GM13977 (cell line): ENCODE results near the gene ADCY3.

ENCODE experiments used
- DNase-seq: peaks from one replicate; pipeline ENCODE4 v3.0.0; 2012; ENCODE audit warnings: low spot score
- in situ Hi-C: fragments of 300-500 bp; cut with MboI; formaldehyde crosslinking; loops from one replicate; pipeline ENCODE4 v1.12.0; 2022; ENCODE audit warnings: low sequenced_read_pairs, low pct_unique_long_range_greater_than_20kb, mixed read lengths, inconsistent platforms; ENCODE audit not compliant: unreplicated experiment
- TF ChIP-seq, protein P1 (sequence below): IDR thresholded peaks from 2 replicates; pipeline ENCODE4 v1.5.1; 2012; ENCODE audit warnings: mild to moderate bottlenecking, control low read depth; ENCODE audit not compliant: insufficient read depth; ENCODE audit errors: extremely low read depth, missing control alignments

ADCY3 gene

GRCh38 chr2:24787532-24787931 is 132.5 kb downstream of the ADCY3 start:
- no peak for DNase-seq
- TF ChIP-seq, protein P1, sequence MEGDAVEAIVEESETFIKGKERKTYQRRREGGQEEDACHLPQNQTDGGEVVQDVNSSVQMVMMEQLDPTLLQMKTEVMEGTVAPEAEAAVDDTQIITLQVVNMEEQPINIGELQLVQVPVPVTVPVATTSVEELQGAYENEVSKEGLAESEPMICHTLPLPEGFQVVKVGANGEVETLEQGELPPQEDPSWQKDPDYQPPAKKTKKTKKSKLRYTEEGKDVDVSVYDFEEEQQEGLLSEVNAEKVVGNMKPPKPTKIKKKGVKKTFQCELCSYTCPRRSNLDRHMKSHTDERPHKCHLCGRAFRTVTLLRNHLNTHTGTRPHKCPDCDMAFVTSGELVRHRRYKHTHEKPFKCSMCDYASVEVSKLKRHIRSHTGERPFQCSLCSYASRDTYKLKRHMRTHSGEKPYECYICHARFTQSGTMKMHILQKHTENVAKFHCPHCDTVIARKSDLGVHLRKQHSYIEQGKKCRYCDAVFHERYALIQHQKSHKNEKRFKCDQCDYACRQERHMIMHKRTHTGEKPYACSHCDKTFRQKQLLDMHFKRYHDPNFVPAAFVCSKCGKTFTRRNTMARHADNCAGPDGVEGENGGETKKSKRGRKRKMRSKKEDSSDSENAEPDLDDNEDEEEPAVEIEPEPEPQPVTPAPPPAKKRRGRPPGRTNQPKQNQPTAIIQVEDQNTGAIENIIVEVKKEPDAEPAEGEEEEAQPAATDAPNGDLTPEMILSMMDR: no peak
- in situ Hi-C loops: loop anchor here (25.0 kb wide), 1 partner anchor 175 kb away; no protein-coding TSS in a partner anchor

- DNase-seq: no peak
- TF ChIP-seq, protein P1: no peak
- in situ Hi-C loops: loop anchor here (25.0 kb wide), 1 partner anchor 173 kb away; no protein-coding TSS in a partner anchor
Observed at GRCh38 chr2:24785671-24786321, 134.2 kb downstream of the ADCY3 start.

DNA sequence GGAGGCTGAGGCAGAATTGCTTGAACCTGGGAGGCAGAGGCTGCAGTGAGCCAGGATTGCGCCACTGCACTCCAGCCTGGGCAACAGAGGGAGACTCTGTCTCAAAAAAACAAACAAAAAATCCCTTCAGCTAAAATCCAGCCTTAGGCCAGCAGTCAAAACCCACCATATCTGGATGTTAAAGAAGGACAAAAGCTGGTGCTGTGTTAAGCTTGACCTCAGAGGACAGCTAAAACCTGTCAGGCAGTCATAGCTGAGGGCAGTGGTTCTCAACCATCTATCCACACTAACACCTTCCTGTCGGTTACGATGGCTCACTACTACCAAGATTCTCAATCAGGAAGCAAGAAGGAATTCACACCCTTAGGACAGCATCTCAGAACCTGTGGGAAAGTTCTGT is 136.4 kb downstream of the ADCY3 start:
- no peak for DNase-seq
- TF ChIP-seq, protein P1: no peak
- in situ Hi-C loops: loop anchor here (25.0 kb wide), 1 partner anchor 171 kb away; no protein-coding TSS in a partner anchor

DNA sequence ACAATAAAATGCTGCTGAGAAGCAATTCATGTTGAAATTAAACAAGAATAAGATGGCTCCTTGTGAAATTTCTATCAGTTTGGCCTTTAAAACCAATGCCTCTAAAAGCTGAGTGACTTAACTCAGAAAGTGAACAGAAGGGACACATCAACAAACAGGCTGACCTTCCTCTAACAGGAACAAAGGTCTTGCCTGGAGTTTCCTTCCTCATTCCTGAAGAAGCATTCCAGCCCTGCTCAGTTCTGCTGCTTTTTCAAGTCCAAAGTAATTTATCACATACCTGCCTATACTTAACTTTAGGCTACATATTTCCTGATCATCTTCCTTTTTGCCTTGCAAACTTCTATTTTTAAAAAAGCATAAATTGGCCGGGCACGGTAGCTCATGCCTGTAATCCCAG is 140.9 kb downstream of the ADCY3 start:
- DNase-seq: no peak
- in situ Hi-C loops: loop anchor here (25.0 kb wide), 1 partner anchor 167 kb away; no protein-coding TSS in a partner anchor

GRCh38 chr2:24774373-24774772 is 145.7 kb downstream of the ADCY3 start:
- TF ChIP-seq, protein P1: no peak
- in situ Hi-C loops: no loop called here

More for the DNA sequence above, 140.9 kb downstream of the ADCY3 start:
- TF ChIP-seq, protein P1: no peak

GRCh38 chr2:24771764-24772586 is 148.1 kb downstream of the ADCY3 start:
- in situ Hi-C loops: no loop called here
- DNase-seq: no peak
- TF ChIP-seq, protein P1: no peak

More at GRCh38 chr2:24774373-24774772, 145.7 kb downstream of the ADCY3 start:
- DNase-seq: no peak
